Dermis lymphatic vessel endothelial cell (primary cell): ENCODE data around the gene CCDC74B. TPM values are rescaled to one million over a fixed set of nuclear protein-coding genes. Genes with fewer than 3 reads are reported as not detected.

Experiments used
- total RNA-seq: library from RNA; depleted of rRNA; stranded (reverse); fragments of >200 nt; gene quantifications from 2 replicates; pipeline ENCODE4 v1.2.1, GENCODE V29; 2014

Gene CCDC74B
- total RNA-seq: 0.17 and 5.0 TPM in 2 replicates

DNA sequence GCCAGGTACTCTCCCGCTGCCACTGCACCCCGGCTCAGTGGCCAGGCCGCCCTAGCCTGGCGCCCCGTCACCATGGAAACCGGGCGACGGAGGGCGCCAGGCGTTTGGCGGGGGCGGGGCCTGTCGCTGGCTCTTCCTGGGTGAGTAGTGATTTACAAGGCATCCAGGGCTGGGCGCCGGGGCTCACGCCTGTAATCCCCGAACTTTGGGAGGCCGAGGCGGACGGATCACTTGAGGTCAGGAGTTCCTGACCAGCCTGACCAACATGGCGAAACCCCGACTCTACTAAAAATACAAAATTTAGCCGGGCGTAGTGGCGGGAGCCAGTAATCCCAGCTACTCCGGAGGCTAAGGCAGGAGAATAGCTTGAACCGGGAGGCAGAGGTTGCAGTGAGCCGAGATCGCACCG is at the start of gene CCDC74B:
Gene CCDC74B, minus strand, starts transcription at position 107 of the 409 bp plus-strand sequence. CDS start 116 bp downstream, outside the sequence.

GRCh38 chr2:130181880-130182682 is 37.2 kb upstream of the CCDC74B start, which contains the start of gene MZT2B:
TSS of gene MZT2B (plus strand) at chr2:130182262. CDS start at chr2:130182283, 21 bp downstream.

GRCh38 chr2:130181325-130181879 is 36.5 kb upstream of the CCDC74B start, which contains the start of gene SMPD4:
TSS of gene SMPD4 (minus strand) at chr2:130181602. CDS start at chr2:130176592, 5,010 bp downstream.

DNA sequence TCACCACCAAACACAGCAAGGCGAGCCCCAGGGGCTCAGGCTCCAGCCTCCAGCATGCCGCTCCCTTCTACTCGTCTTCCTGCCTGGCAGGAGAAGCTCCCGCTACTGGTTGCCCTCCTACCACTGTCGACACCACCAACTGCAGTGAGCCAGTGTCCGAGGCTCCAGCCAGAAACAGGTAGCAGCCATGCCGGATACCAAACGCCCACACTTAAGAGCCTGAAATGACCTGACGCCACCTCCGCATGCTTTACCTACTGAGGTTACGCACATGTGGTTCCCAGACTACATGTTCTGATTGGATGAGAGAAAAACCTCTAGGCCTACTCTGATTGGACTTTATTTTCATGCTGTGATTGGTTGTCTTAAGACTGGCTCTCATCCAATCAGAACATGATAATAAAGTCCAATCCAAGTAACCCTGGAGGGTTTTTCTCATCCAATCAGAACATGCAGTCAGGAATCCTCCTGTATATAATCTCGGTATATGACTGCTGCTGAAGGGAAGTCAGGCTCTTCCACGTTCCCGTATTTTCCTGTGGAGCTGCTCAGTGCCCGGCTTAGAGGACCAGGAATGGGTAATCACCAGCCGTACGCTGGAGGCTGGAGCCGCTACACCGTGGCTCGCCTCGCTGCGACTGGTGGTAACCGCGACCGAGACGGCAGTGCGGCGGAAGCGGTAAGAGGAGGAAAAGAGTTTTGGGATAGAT is 15.6 kb downstream of the CCDC74B start, which contains the start of gene POTEF:
Gene POTEF, minus strand, starts transcription at position 103 of the 710 bp plus-strand sequence. CDS start 8,707 bp downstream, outside the sequence.

Other genes with a start within 250 kb of the CCDC74B start
- gene RAB6C, start 165.4 kb downstream of the CCDC74B start, total RNA-seq: under 0.01 TPM in 1 of 2 replicates, not detected in the other
- under 0.01 and 0.54 TPM in 2 replicates for gene POTEF, start 15.9 kb downstream of the CCDC74B start, total RNA-seq
- gene SMPD4, start 36.5 kb upstream of the CCDC74B start, total RNA-seq: 7.8 and 8.5 TPM in 2 replicates
- gene MZT2B, start 37.1 kb upstream of the CCDC74B start, total RNA-seq: 142 and 281 TPM in 2 replicates
- gene TUBA3E, start 53.3 kb upstream of the CCDC74B start, total RNA-seq: not detected in 2 replicates
- gene IMP4, start 197.8 kb upstream of the CCDC74B start, total RNA-seq: 66.3 and 79.4 TPM in 2 replicates
- 21.1 and 50.6 TPM in 2 replicates for gene PTPN18, start 210.9 kb upstream of the CCDC74B start, total RNA-seq